SH-SY5Y (cell line): Measurements from ENCODE around the gene MYL1.

Experiments
- GATA2 ChIP-seq: IDR thresholded peaks from 2 replicates; pipeline ENCODE4 v1.6.1; 2011; ENCODE audit warnings: mild to moderate bottlenecking, low read depth, low read length
- GATA3 ChIP-seq: IDR thresholded peaks from 2 replicates; pipeline ENCODE4 v1.6.1; 2011; ENCODE audit warnings: low read depth, mild to moderate bottlenecking, low read length, moderate library complexity

MYL1 gene

GRCh38 chr2:210315015-210315788 is at the start of gene MYL1:
MYL1 (minus strand) TSS chr2:210315174; CDS start chr2:210315042, 132 bp downstream.
- TF ChIP-seq GATA2 (no peak), GATA3 (no peak)

- TF ChIP-seq GATA3: no peak
- no peak for TF ChIP-seq GATA2
Observed at GRCh38 chr2:210363876-210364275, 48.9 kb upstream of the MYL1 start.

- TF ChIP-seq GATA3 (no peak), GATA2 (no peak)
Observed at GRCh38 chr2:210363261-210363660, 48.3 kb upstream of the MYL1 start.

GRCh38 chr2:210360412-210360811 is 45.4 kb upstream of the MYL1 start:
- TF ChIP-seq GATA2 (no peak), GATA3 (no peak)

GRCh38 chr2:210356944-210357343 is 42.0 kb upstream of the MYL1 start:
- TF ChIP-seq GATA2: no peak
- TF ChIP-seq GATA3: no peak

GRCh38 chr2:210337159-210337558 is 22.2 kb upstream of the MYL1 start:
- no peak for TF ChIP-seq GATA3
- no peak for TF ChIP-seq GATA2

GRCh38 chr2:210324906-210325305 is 9.9 kb upstream of the MYL1 start:
- TF ChIP-seq GATA3: no peak
- TF ChIP-seq GATA2: no peak

GRCh38 chr2:210324458-210324857 is 9.5 kb upstream of the MYL1 start:
- TF ChIP-seq GATA3 (no peak), GATA2 (no peak)

GRCh38 chr2:210323003-210323402 is 8.0 kb upstream of the MYL1 start:
- TF ChIP-seq GATA2: no peak
- no peak for TF ChIP-seq GATA3

GRCh38 chr2:210318891-210319290 is 3.9 kb upstream of the MYL1 start:
- no peak for TF ChIP-seq GATA3
- TF ChIP-seq GATA2: no peak

GRCh38 chr2:210318486-210318885 is 3.5 kb upstream of the MYL1 start:
- TF ChIP-seq GATA2 (no peak), GATA3 (no peak)

GRCh38 chr2:210310550-210310949 is 4.4 kb downstream of the MYL1 start:
- TF ChIP-seq GATA3: no peak
- no peak for TF ChIP-seq GATA2

GRCh38 chr2:210309548-210310233 is 5.3 kb downstream of the MYL1 start:
- TF ChIP-seq GATA3 (no peak), GATA2 (no peak)

GRCh38 chr2:210303498-210303897 is 11.5 kb downstream of the MYL1 start:
- TF ChIP-seq GATA3 (no peak), GATA2 (no peak)

- TF ChIP-seq GATA3 (no peak), GATA2 (no peak)
Observed at GRCh38 chr2:210302326-210302725, 12.6 kb downstream of the MYL1 start.
